HPDE6-E6E7 (cell line): ENCODE measurements around the gene RANBP10.
"Not testable (repeated sequence)": the region's sequence is repeated elsewhere in the genome, so short reads cannot be mapped to it uniquely, and the experiment has no call there.

ENCODE experiments used
- DNase-seq: peaks from one replicate; pipeline ENCODE4 v3.0.0; 2011; ENCODE audit warnings: missing footprints; ENCODE audit errors: extremely low spot score

Gene RANBP10

GRCh38 chr16:67806428-67807147, at the start of gene RANBP10, which contains the start of gene TSNAXIP1:
TSS of gene RANBP10 (minus strand) at chr16:67806560. CDS start at chr16:67806536, 24 bp downstream.
TSS of gene TSNAXIP1 (plus strand) at chr16:67806889. CDS start at chr16:67807150, 261 bp downstream.
- peak; percentile 98 for DNase-seq

GRCh38 chr16:67855789-67856188, 49.4 kb upstream of the RANBP10 start:
- DNase-seq, result no peak

GRCh38 chr16:67853670-67854069, 47.3 kb upstream of the RANBP10 start:
- DNase-seq, result no peak

GRCh38 chr16:67848118-67848517, 41.8 kb upstream of the RANBP10 start:
- DNase-seq, result no peak

- peak; percentile 83 for DNase-seq
Measured at GRCh38 chr16:67847064-67847861, 40.9 kb upstream of the RANBP10 start, which contains the start of gene CENPT. TSS of gene CENPT (minus strand) at chr16:67847693. CDS start at chr16:67833859, 13,834 bp downstream.

- DNase-seq, result peak; percentile 93
Measured at GRCh38 chr16:67846320-67847063, 40.1 kb upstream of the RANBP10 start, which contains the start of gene NUTF2. TSS of gene NUTF2 (plus strand) at chr16:67846933. CDS start at chr16:67865131, 18,198 bp downstream.

- no peak for DNase-seq
Measured at GRCh38 chr16:67846063-67846319, 39.6 kb upstream of the RANBP10 start.

- no peak for DNase-seq
Measured at GRCh38 chr16:67845291-67846062, 39.1 kb upstream of the RANBP10 start.

- peak; percentile 66 for DNase-seq
Measured at GRCh38 chr16:67844497-67844896, 38.1 kb upstream of the RANBP10 start.

GRCh38 chr16:67843343-67843765, 37.0 kb upstream of the RANBP10 start:
- no peak for DNase-seq

GRCh38 chr16:67842509-67843342, 36.4 kb upstream of the RANBP10 start:
- DNase-seq, result no peak

- peak; percentile 95 for DNase-seq
Measured at GRCh38 chr16:67841816-67842508, 35.6 kb upstream of the RANBP10 start, which contains the start of gene THAP11. TSS of gene THAP11 (plus strand) at chr16:67842320. CDS start at chr16:67842555, 235 bp downstream.

- no peak for DNase-seq
Measured at GRCh38 chr16:67841198-67841815, 34.9 kb upstream of the RANBP10 start.

GRCh38 chr16:67837811-67838210, 31.5 kb upstream of the RANBP10 start:
- no peak for DNase-seq

GRCh38 chr16:67837190-67837589, 30.8 kb upstream of the RANBP10 start:
- DNase-seq, result not testable (repeated sequence)

GRCh38 chr16:67834242-67834614, 27.9 kb upstream of the RANBP10 start:
- DNase-seq, result no peak

GRCh38 chr16:67833415-67834241, 27.3 kb upstream of the RANBP10 start:
- peak; percentile 99 for DNase-seq

GRCh38 chr16:67833030-67833414, 26.7 kb upstream of the RANBP10 start:
- no peak for DNase-seq
